T-helper 1 cell treated with Interleukin-12 subunit alpha and Interleukin-12 subunit beta and Interleukin-4 antibody, amounts not matched to agents 30 ng/mL and 1 ng/mL, for 36 hours (primary cell): ENCODE measurements around the gene PAK4. TPM values are rescaled to one million over a fixed set of nuclear protein-coding genes. Genes with fewer than 3 reads are reported as not detected.

Experiments used
- intact Hi-C: fragments of 100-400 bp; cut with micrococcal nuclease; formaldehyde crosslinking; loops from one replicate; pipeline ENCODE4 v1.15.1; 2024
- total RNA-seq: library from RNA; stranded (reverse); gene quantifications from 2 replicates; pipeline ENCODE4 v1.2.3, GENCODE V29; 2022

PAK4 gene
- total RNA-seq, 1 donor from 2014 or later: 17.4 TPM

DNA sequence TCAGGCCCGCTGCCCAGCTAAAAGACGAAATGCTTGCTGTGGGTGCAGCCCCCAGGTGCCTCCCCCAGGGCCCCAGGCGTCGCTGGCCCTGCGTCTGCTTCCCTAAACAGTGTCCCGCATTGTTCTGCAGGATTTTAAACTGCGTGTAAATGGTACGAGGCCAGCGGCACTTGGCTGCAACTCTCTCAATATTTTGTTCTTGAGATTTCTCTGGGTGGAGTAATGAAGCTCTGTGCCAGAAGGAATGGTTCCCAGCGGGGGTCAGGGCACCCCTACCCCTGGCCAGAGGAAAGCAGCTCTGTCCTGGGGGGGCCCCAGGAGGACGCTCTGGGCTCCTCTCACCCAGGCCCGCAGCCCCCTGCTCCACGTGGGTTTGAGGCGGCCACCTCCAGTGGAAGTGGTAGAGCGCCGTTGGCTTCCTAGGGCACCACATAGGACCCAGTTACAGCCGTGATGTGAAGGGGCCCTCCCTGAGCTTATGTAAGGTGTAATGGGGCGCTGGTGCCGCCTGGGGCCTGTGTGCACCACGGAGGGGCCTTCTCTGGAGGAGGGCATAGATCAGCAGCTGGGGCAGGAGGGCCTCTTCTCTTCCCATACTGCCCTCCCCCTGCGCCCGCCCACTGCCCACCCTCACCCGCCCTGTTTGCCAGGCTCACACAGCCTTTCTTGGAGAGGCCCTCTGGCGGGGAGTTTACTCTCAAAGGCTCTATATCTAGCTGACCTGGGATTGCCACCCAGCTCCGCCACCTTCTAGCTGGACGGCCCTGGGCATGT is 19.8 kb downstream of the PAK4 start:
- intact Hi-C loops: no loop called here

GRCh38 chr19:39146091-39146490 is 20.5 kb downstream of the PAK4 start:
- intact Hi-C loops: no loop called here

- intact Hi-C loops: no loop called here
These were observed 21.3 kb downstream of the PAK4 start for GRCh38 chr19:39146686-39147450.

- intact Hi-C loops: no loop called here
These were observed 21.9 kb downstream of the PAK4 start for GRCh38 chr19:39147480-39147879.

- intact Hi-C loops: no loop called here
These were observed 23.4 kb downstream of the PAK4 start for GRCh38 chr19:39148939-39149529.

DNA sequence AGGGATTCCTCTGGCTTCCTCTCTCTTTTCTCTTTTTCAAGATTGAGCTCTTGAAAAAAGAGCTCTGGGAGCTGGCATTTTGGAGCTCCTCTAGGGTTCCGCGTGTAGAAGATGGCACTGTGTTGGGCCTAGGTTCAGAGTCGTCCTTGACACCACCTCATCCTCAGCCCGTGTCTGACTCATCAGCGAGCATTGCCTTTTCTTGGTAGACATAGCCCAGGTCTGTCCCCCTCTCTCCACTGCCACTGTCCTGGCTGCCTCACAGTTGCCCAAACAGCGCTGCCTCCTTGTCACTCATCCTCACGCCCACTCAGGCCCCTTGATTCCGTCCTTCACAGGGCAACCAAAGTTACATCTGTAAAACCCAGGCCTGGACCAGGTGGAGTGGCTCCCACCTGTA is 24.6 kb downstream of the PAK4 start:
- intact Hi-C loops: no loop called here

DNA sequence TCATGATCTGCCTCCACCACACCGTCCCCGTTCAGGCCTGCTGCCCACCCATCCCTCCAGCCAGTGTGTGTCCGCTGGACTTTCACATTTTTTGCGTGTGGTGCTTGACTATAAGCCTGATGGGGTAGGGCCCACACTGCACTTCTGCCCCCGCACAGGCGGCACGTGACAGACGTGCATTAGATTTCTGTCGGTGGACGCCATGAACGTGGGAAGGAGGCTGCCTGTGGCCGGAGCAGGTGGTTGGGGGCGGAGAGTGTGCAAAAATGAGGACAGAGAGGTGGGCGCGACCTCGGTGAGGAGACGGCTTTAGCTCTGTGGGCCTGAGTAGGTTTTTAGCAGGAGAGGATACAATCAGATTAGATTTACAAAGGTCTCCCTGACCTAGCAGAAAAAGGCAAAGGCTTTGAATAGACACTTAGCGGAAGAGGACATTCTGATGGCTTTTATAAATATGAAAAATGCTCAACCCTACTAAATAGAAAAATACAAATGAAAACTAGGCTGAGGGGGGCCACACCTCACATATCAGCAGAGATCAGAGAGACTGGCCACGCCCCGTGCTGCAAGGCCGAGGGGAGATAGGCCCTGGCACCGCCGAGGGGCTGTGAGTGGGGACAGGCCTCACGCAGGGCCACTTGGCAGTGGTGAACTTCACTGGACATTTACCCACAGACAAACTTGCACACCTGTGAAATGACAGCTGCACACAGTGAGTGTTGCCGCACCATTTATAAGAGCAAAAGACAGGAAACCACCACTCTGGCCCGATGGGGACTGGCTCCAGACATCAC is 25.4 kb downstream of the PAK4 start:
- intact Hi-C loops: no loop called here

DNA sequence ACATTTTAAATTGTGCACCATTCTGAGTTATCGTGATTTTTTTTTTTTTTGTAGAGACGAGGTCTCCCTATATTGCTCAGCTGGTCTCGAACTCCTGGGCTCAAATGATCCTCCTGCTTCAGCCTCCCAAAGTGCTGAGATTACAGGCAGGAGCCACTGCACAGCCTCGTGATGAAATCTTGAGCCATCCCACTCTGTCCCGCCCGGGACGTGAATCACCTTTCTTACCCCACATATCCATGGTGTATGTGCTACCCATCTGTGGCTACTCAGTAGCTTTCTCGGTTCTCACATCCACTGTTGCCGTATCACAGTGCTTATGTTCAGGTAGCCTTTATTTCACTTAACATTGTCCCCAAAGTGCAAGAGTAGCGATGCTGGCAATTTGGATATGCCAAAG is 26.5 kb downstream of the PAK4 start:
- intact Hi-C loops: no loop called here

DNA sequence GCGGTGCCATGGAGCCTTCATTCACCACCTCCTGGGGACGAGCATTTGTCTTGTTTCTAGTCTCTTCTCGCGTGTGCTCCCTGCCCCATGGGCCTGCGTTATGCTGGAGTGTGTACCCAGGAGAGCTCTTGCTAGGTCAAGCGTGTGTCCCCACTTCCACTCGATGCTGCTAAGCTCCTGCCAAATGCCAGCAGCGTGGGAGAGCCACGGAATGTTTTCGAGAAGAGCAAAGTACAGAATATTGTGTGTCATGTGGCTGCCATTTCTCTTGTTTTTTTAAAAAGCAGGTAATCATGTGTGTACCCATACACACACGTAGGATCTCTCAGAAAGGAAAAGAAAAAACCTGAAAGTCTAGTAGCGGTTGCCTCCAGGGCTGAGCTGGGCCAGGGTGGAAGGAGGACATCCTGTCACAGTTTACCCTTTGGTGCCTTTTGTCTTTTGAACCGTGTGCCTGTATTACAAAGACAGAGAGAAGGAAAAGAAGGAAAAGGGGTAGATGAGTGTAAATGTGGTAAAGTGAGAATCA is 28.6 kb downstream of the PAK4 start:
- intact Hi-C loops: no loop called here

DNA sequence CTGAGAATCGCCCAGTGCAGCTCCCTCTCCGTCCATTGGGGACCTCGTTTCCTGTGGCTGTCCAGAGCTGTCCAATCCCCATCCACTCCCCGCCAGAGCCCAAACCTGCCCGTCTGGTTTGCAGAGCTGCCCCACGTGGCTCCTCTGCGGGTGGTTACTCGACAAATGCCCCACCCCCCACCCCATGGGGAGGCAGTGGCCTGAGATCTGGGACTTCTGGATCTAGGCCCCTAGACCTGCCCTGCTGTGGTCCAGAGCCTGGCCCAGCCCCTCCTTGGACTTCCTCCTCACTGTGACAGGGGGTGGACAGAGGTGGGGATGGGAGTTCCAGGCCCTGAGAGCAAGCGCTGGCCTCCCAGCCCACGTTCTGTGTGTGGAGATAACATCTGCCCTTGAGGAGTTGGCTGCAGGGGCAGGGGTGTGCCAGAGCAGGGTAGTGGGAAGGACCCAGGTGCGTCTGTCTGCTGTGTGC is 29.1 kb downstream of the PAK4 start:
- intact Hi-C loops: no loop called here

GRCh38 chr19:39155114-39155700 is 29.6 kb downstream of the PAK4 start:
- intact Hi-C loops: no loop called here

- intact Hi-C loops: no loop called here
These were observed 30.2 kb downstream of the PAK4 start for GRCh38 chr19:39155741-39156140.

- intact Hi-C loops: no loop called here
These were observed 31.0 kb downstream of the PAK4 start for GRCh38 chr19:39156326-39157230.

DNA sequence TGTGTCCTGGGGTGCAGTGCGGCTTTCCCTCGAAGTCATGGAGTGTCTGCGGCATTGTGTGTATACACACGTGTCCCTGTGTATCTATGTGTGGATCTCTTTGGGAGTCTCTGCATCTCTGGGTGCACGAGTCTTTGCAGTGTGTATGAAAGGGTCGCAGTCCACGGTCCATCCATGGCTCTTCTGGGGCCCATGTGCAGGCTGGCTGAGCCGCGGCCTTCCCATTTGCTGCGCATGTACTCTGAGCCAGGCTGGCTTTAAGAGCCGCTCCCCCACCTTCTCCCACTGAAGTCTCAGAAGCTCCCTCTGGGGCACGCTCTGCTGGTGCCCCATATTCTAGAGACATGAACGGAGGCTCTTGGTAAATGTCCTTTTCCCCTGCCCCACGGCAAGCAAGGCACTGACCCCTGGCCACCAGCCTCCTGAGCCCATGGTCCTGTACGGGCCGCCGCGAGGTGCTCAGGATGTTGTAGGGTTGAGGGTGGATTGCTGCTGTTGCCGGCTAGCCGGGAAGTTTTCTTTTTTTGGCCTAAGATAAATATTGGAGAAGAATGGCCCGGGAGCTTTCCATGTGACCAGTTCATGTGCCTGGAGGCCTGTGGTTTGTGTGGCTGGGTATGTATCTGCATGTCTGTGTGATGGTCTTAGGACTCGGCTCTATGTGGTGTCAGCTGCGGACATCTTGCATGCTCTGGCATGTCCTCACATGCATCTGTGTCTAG is 31.9 kb downstream of the PAK4 start:
- intact Hi-C loops: no loop called here

- intact Hi-C loops: no loop called here
These were observed 32.4 kb downstream of the PAK4 start for GRCh38 chr19:39157997-39158389.

GRCh38 chr19:39158646-39159260 is 33.2 kb downstream of the PAK4 start:
- intact Hi-C loops: no loop called here

DNA sequence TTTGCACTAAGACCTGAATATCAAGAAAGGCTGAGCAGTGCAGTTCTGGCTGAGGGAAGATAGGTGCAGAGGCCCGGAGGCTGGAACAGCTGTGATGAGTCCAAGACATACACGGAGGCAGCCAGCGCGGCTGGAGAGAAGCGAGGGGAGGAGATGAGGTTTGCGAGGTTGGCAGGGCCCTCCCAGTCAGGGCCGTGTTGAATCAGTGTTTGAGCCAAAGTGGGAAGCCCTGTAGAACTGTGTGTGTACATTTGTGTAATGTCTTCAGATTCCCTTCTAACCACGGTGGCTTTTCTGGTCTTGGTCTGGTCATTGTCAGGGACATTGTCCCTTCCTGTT is 34.9 kb downstream of the PAK4 start:
- intact Hi-C loops: no loop called here

GRCh38 chr19:39160889-39161672 is 35.5 kb downstream of the PAK4 start:
- intact Hi-C loops: no loop called here
